GM23338 (cell line): ENCODE measurements around the gene SERPINB8. TPM values are rescaled to one million over a fixed set of nuclear protein-coding genes. Genes with fewer than 3 reads are reported as not detected.

Source experiments
- ATAC-seq: fragments of 200-7000 bp; cut with Tn5 transposase; 3 replicates; pipeline ENCODE4 v1.9.1; 2020
- DNase-seq: peaks from one replicate; pipeline ENCODE4 v3.0.0-alpha.2; 2015; ENCODE audit warnings: low spot score
- H2AFZ ChIP-seq: fragments of 200-600 bp; sonication (generic); 2 replicates; pipeline ENCODE4 v1.8.0; 2016; ENCODE audit warnings: antibody characterized with exemption, mild to moderate bottlenecking, moderate library complexity
- H3F3A ChIP-seq: fragments of 200-600 bp; sonication (generic); replicated peaks from 2 replicates; pipeline ENCODE4 v1.8.0; 2017; ENCODE audit warnings: antibody characterized with exemption, mixed run types, low read depth
- H3K27ac ChIP-seq: fragments of 200-600 bp; sonication (generic); 2 replicates; pipeline ENCODE4 v1.6.1; 2016; ENCODE audit warnings: low read depth
- H3K27me3 ChIP-seq: fragments of 200-600 bp; sonication (generic); 2 replicates; pipeline ENCODE4 v1.8.0; 2016; ENCODE audit warnings: mild to moderate bottlenecking, mixed run types, moderate library complexity; ENCODE audit not compliant: insufficient read depth
- H3K36me3 ChIP-seq: fragments of 200-600 bp; sonication (generic); 2 replicates; pipeline ENCODE4 v1.8.0; 2016; ENCODE audit warnings: mild to moderate bottlenecking; ENCODE audit not compliant: insufficient read depth
- H3K4me1 ChIP-seq: fragments of 200-600 bp; sonication (generic); 2 replicates; pipeline ENCODE4 v1.8.0; 2016; ENCODE audit warnings: mild to moderate bottlenecking, moderate library complexity; ENCODE audit not compliant: insufficient read depth
- H3K4me2 ChIP-seq: fragments of 200-600 bp; sonication (generic); 2 replicates; pipeline ENCODE4 v1.7.1; 2017; ENCODE audit warnings: mixed run types
- H3K4me3 ChIP-seq: fragments of 200-600 bp; sonication (generic); 2 replicates; pipeline ENCODE4 v1.6.1; 2016; ENCODE audit warnings: mixed run types
- H3K79me2 ChIP-seq: fragments of 200-600 bp; sonication (generic); replicated peaks from 2 replicates; pipeline ENCODE4 v1.8.0; 2017; ENCODE audit warnings: mild to moderate bottlenecking; ENCODE audit not compliant: insufficient read depth
- H3K9me2 ChIP-seq: fragments of 200-600 bp; sonication (generic); 2 replicates; pipeline ENCODE4 v1.8.0; 2017; ENCODE audit not compliant: insufficient read depth
- H4K20me1 ChIP-seq: fragments of 200-600 bp; sonication (generic); replicated peaks from 2 replicates; pipeline ENCODE4 v1.8.0; 2017; ENCODE audit warnings: mild to moderate bottlenecking; ENCODE audit not compliant: insufficient read depth
- H3K27ac Mint-ChIP-seq: 2 replicates; pipeline ENCODE4 v1.8.0; 2020; ENCODE audit warnings: inconsistent platforms, mild to moderate bottlenecking, moderate library complexity, mixed read lengths
- H3K27me3 Mint-ChIP-seq: 3 replicates; pipeline ENCODE4 v1.8.0; 2022; ENCODE audit warnings: low read depth, mild to moderate bottlenecking, moderate library complexity, mixed read lengths, inconsistent platforms; ENCODE audit not compliant: insufficient read depth, poor library complexity
- H3K36me3 Mint-ChIP-seq: 3 replicates; pipeline ENCODE4 v1.8.0; 2021; ENCODE audit warnings: low read depth, mild to moderate bottlenecking, inconsistent platforms, moderate library complexity, mixed read lengths
- H3K4me1 Mint-ChIP-seq: 3 replicates; pipeline ENCODE4 v1.8.0; 2020; ENCODE audit warnings: mild to moderate bottlenecking, inconsistent platforms, mixed read lengths
- H3K4me3 Mint-ChIP-seq: 3 replicates; pipeline ENCODE4 v1.8.0; 2021; ENCODE audit warnings: moderate library complexity, mild to moderate bottlenecking, inconsistent platforms, mixed read lengths
- H3K9me3 Mint-ChIP-seq: 3 replicates; pipeline ENCODE4 v1.8.0; 2020; ENCODE audit warnings: moderate library complexity, mild to moderate bottlenecking, inconsistent platforms, mixed read lengths
- CTCF ChIP-seq, 2 experiments: fragments of 200-600 bp in 1 of 2; sonication (generic) in 1 of 2; conservative IDR thresholded peaks; 2 replicates each; pipeline versions ENCODE4 v1.5.1 to v1.6.1; 2016 to 2017; ENCODE audit warnings: antibody characterized with exemption in 2 of 2, low read depth in 2 of 2, mild to moderate bottlenecking in 2 of 2, moderate library complexity in 1 of 2
- EZH2 ChIP-seq: fragments of 200-600 bp; sonication (generic); IDR thresholded peaks from one replicate; pipeline ENCODE4 v1.8.0; 2017; ENCODE audit warnings: antibody characterized with exemption, mild to moderate bottlenecking, low read depth; ENCODE audit not compliant: unreplicated experiment
- EZH2phosphoT487 ChIP-seq: fragments of 200-600 bp; sonication (generic); IDR thresholded peaks from one replicate; pipeline ENCODE4 v1.8.1; 2018; ENCODE audit warnings: antibody characterized with exemption; ENCODE audit not compliant: unreplicated experiment
- JUNB ChIP-seq: IDR thresholded peaks from one replicate; pipeline ENCODE4 v1.6.1; 2016; ENCODE audit warnings: antibody characterized with exemption; ENCODE audit not compliant: unreplicated experiment
- NANOG ChIP-seq: IDR thresholded peaks from 2 replicates; pipeline ENCODE4 v1.6.1; 2016; ENCODE audit warnings: antibody characterized with exemption, borderline replicate concordance
- REST ChIP-seq: IDR thresholded peaks from one replicate; pipeline ENCODE4 v1.6.1; 2018; ENCODE audit warnings: antibody characterized with exemption; ENCODE audit not compliant: unreplicated experiment
- STAT1 ChIP-seq: IDR thresholded peaks from one replicate; pipeline ENCODE4 v1.6.1; 2016; ENCODE audit warnings: antibody characterized with exemption; ENCODE audit not compliant: unreplicated experiment
- ZNF114 ChIP-seq: fragments of 250-450 bp; sonication (Bioruptor Pico); IDR thresholded peaks from 2 replicates; pipeline ENCODE4 v1.5.0; 2020; ENCODE audit warnings: mild to moderate bottlenecking, moderate library complexity
- ZNF331 ChIP-seq: fragments of 250-450 bp; sonication (Bioruptor Pico); IDR thresholded peaks from 2 replicates; pipeline ENCODE4 v1.5.0; 2020; ENCODE audit warnings: low read depth, mild to moderate bottlenecking, moderate library complexity
- polyA plus RNA-seq: library from polyadenylated mRNA; unstranded; fragments of >200 nt; fragmentation: Nextera tagmentation; extraction: Ambion mirVana; gene quantifications from 2 replicates; pipeline ENCODE4 v1.2.1, GENCODE V29; 2016
- total RNA-seq: library from RNA; depleted of rRNA; stranded (reverse); fragments of >200 nt; shearing (Covaris generic); gene quantifications from 2 replicates; pipeline ENCODE4 v1.2.3, GENCODE V29; 2014

The SERPINB8 gene
- total and polyA plus RNA-seq, 2 experiments from 2014 or later: 0.50 to 2.1 TPM

GRCh38 chr18:63979409-63979920 is 9.6 kb downstream of the SERPINB8 start:
- Histone ChIP-seq H3K27me3 (peaks cover 60% of the 10 kb centered on the region), H3K79me2 (no peaks in the 10 kb centered on the region; the same call in 1 of the 2 replicates), H3K9me2 (no peaks in the 10 kb centered on the region), H2AFZ (no peak overlapping the region), H3K36me3 (no peaks in the 10 kb centered on the region), H3F3A (no peaks in the 10 kb centered on the region), H3K27ac (no peak overlapping the region), H4K20me1 (no peaks in the 10 kb centered on the region), H3K4me3 (no peak overlapping the region), H3K4me1 (no peaks in the 10 kb centered on the region), H3K4me2 (no peak overlapping the region)
- Mint-ChIP-seq H3K4me3 (no peak overlapping the region), H3K36me3 (no peaks in the 10 kb centered on the region), H3K27me3 (peaks cover 45% of the 10 kb centered on the region), H3K9me3 (no peaks in the 10 kb centered on the region), H3K27ac (no peak overlapping the region), H3K4me1 (peaks cover 4% of the 10 kb centered on the region; the same call in 2 of the 3 replicates)
- no peak for TF ChIP-seq NANOG
- no peak for TF ChIP-seq ZNF114 (CRISPR knock-in tag)
- TF ChIP-seq CTCF (conservative IDR thresholded peaks at IDR 0.05; ENCODE audit: low read depth in 2 of 2): peak; percentile 83
- TF ChIP-seq ZNF331: no peak
- no peak for TF ChIP-seq EZH2phosphoT487
- ATAC-seq (peak; percentile 84), DNase-seq (peak; percentile 87)

- no peaks in the 10 kb centered on the region for H3K4me1 ChIP-seq
- H3K4me3 ChIP-seq: no peak overlapping the region
- no peaks in the 10 kb centered on the region; the same call in 1 of the 2 replicates for H3K79me2 ChIP-seq
- no peaks in the 10 kb centered on the region for H3K9me2 ChIP-seq
- Mint-ChIP-seq H3K36me3 (no peaks in the 10 kb centered on the region), H3K9me3 (no peaks in the 10 kb centered on the region), H3K27ac (no peak overlapping the region), H3K27me3 (peaks cover 40% of the 10 kb centered on the region), H3K4me1 (peaks cover 4% of the 10 kb centered on the region; the same call in 2 of the 3 replicates), H3K4me3 (no peak overlapping the region)
- peaks cover 54% of the 10 kb centered on the region for H3K27me3 ChIP-seq
- H3K27ac ChIP-seq: no peak overlapping the region
- no peaks in the 10 kb centered on the region for H3K36me3 ChIP-seq
- H3F3A ChIP-seq: no peaks in the 10 kb centered on the region
- H4K20me1 ChIP-seq: no peaks in the 10 kb centered on the region
- H3K4me2 ChIP-seq: no peak overlapping the region
- DNase-seq: no peak
- no peak for ATAC-seq
- no peak overlapping the region for H2AFZ ChIP-seq
- no peak for TF ChIP-seq REST
- no peak for TF ChIP-seq ZNF114 (CRISPR knock-in tag)
- no peak for TF ChIP-seq JUNB
- TF ChIP-seq CTCF (conservative IDR thresholded peaks at IDR 0.05; ENCODE audit: low read depth in 2 of 2): no peak
- TF ChIP-seq STAT1: no peak
- no peak for TF ChIP-seq ZNF331
- no peak for TF ChIP-seq EZH2phosphoT487
- no peak for TF ChIP-seq NANOG
- TF ChIP-seq EZH2: no peak
These were observed 10.1 kb downstream of the SERPINB8 start for GRCh38 chr18:63980027-63980426.
